Activated naive CD8-positive, alpha-beta T cell treated with anti-CD3 and anti-CD28 coated beads, Interleukin-2, amount 10 ng/mL, durations not matched to agents 7 days and 5 days (primary cell): Measurements from ENCODE around the gene MFSD8. TPM values are rescaled to one million over a fixed set of nuclear protein-coding genes. Genes with fewer than 3 reads are reported as not detected.
"Not testable (repeated sequence)": the region's sequence is repeated elsewhere in the genome, so short reads cannot be mapped to it uniquely, and the experiment has no call there.

ENCODE experiments used
- ATAC-seq: fragments of 150-1000 bp; cut with Tn5 transposase; one replicate; pipeline ENCODE4 v1.10.0; 2021; ENCODE audit warnings: low read depth, moderate library complexity
- POLR2A ChIA-PET: fragments of 350-600 bp; sonication (Branson Sonifier 250); formaldehyde crosslinking; loops from one replicate; lab custom pipeline; 2021; ENCODE audit warnings: antibody characterized with exemption; lab: Charles Lee
- DNase-seq: peaks from one replicate; pipeline ENCODE4 v3.0.0; 2021
- H3K27ac Mint-ChIP-seq: one replicate; pipeline ENCODE4 v1.8.0; 2022; ENCODE audit warnings: mild to moderate bottlenecking, mixed read lengths
- H3K27me3 Mint-ChIP-seq: one replicate; pipeline ENCODE4 v1.8.0; 2022; ENCODE audit warnings: mild to moderate bottlenecking, moderate library complexity, mixed read lengths
- H3K36me3 Mint-ChIP-seq: one replicate; pipeline ENCODE4 v1.8.0; 2021; ENCODE audit warnings: mild to moderate bottlenecking, mixed read lengths
- H3K4me1 Mint-ChIP-seq: one replicate; pipeline ENCODE4 v1.8.0; 2021; ENCODE audit warnings: mixed read lengths
- H3K4me3 Mint-ChIP-seq: one replicate; pipeline ENCODE4 v1.8.0; 2022; ENCODE audit warnings: mild to moderate bottlenecking, moderate library complexity, mixed read lengths
- H3K9me3 Mint-ChIP-seq: one replicate; pipeline ENCODE4 v1.8.0; 2021; ENCODE audit warnings: mixed read lengths
- total RNA-seq, 2 experiments: library from RNA; stranded (reverse); gene quantifications; one replicate each; pipeline ENCODE4 v1.2.3, GENCODE V29; 2021

MFSD8 gene
- total RNA-seq, 2 experiments from 2014 or later, result 27.4 to 28.5 TPM

DNA sequence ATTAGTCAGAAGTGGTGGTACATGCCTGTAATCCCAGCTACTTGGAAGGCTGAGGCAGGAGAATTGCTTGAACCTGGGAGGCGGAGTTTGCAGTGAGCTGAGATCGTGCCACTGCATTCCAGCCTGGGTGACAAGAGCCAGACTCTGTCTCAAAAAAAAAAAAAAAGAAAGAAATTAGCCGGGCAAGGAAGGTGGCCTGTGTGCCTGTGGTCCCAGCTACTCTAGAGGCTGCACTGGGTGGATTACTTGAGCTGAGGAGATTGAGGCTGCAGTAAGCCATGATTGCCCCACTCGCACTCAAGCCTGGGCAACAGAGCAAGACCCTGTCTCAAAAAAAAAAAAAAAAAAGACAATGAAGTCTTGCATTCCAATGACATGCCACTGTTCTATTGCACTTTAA, 6.0 kb upstream of the MFSD8 start:
- H3K36me3 Mint-ChIP-seq, result peaks cover 25% of the 10 kb centered on the region
- not testable (repeated sequence) for H3K27ac Mint-ChIP-seq

DNA sequence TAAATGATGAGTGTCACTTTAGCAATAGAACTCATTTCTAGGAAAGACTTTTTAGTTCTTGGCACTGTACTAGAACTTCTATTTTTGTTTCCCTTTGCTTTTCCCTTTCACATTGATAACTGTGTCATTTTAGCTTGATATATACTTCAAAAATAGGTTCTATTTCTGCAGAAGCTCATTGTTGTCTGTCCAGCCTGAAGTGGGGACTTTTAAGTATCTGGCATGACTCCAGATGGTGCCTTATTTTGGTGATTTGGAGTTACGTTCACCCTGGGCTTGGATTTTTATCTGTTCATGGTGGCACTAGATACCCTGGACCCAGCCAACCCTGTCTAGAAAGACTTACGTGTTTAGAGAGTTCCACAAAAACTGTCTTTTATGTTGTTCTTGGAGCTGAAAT, 3.6 kb upstream of the MFSD8 start:
- POLR2A ChIA-PET, result interaction anchor here (6.3 kb wide), 1 partner anchor 87 kb away, joined by 56 read pairs; the partner anchor contains the start of gene PLK4
- Mint-ChIP-seq H3K4me3 (no peak overlapping the region), H3K27ac (no peak overlapping the region)

More for the DNA sequence above, 6.0 kb upstream of the MFSD8 start:
- ATAC-seq, POLR2A ChIA-PET, H3K9me3 Mint-ChIP-seq, H3K4me3 Mint-ChIP-seq, DNase-seq, H3K27me3 Mint-ChIP-seq: not testable (repeated sequence)
- H3K4me1 Mint-ChIP-seq, result peaks cover 22% of the 10 kb centered on the region

DNA sequence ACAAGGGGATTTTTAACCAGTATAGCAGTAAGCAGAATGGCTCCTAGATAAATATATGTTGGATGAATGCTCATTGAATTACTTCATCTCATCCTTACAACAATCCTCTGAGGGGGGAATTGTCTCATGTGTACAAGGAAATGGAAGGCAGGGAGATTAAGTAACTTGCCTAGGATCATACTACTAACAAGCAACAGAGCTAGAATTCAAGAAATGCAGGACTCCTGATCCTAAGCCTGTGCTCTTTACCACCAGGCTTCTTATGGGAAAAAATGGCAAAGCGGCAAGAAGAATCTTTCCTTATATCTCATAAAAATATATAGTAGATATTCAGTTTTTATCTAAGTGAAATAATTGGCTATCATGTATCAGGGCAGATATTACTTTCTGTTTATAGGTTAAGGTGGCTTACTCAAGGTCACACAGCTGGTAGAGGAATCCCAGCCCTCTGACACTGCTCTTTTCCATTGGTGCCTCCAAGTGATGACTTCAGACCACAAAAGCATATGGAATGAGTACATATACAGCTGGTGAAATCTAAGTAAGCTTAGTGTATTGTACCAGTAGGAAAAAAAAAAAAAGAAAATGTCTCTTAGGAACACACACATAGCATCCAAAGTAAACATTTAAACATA, 2.3 kb upstream of the MFSD8 start:
- Mint-ChIP-seq H3K9me3 (no peaks in the 10 kb centered on the region), H3K4me1 (peaks cover 32% of the 10 kb centered on the region), H3K27ac (peak overlapping the region; percentile 34), H3K36me3 (peaks cover 11% of the 10 kb centered on the region), H3K4me3 (peak overlapping the region; percentile 61), H3K27me3 (no peaks in the 10 kb centered on the region)
- POLR2A ChIA-PET, result interaction anchor here (0.7 to 6.3 kb wide), 2 partner anchors 15 to 86 kb away, joined by 3 to 56 read pairs; partner anchors contain the start of gene PLK4
- DNase-seq (no peak), ATAC-seq (no peak)

More for the DNA sequence above, 3.6 kb upstream of the MFSD8 start:
- Mint-ChIP-seq H3K4me1 (peaks cover 21% of the 10 kb centered on the region), H3K9me3 (no peaks in the 10 kb centered on the region), H3K27me3 (no peaks in the 10 kb centered on the region), H3K36me3 (peaks cover 14% of the 10 kb centered on the region)
- DNase-seq, result no peak
- ATAC-seq, result no peak

DNA sequence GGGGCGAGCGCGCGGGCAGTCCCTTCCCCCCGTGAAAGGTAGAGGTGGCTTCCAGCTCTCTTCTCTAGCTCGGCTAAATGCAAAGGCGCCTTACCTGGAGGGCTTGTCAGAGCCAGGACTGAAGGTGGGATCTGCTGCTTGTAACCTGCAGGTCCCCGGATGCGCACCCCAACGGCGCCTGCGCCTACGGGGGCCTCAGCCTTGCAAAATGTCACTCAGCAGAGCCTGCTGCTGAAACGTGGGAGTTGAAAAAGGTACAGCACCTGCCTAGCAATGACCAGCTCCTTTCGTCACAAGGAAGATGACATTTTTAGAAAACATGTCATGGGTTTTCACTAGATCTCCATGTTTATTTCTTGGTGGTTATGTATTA, 816 bp upstream of the MFSD8 start:
- peak overlapping the region; percentile 95 for H3K27ac Mint-ChIP-seq
- peak; percentile 74 for DNase-seq
- H3K27me3 Mint-ChIP-seq, result no peaks in the 10 kb centered on the region
- peak; percentile 24 for ATAC-seq
- H3K36me3 Mint-ChIP-seq, result peaks cover 10% of the 10 kb centered on the region
- H3K4me1 Mint-ChIP-seq, result peaks cover 29% of the 10 kb centered on the region
- peak overlapping the region; percentile 93 for H3K4me3 Mint-ChIP-seq
- no peaks in the 10 kb centered on the region for H3K9me3 Mint-ChIP-seq
- POLR2A ChIA-PET, result interaction anchor here (0.6 to 6.3 kb wide), 13 partner anchors 8 to 1130 kb away, joined by 3 to 56 read pairs (median 6); partner anchors contain the start of genes C4orf33, JADE1, LARP1B and PGRMC2

DNA sequence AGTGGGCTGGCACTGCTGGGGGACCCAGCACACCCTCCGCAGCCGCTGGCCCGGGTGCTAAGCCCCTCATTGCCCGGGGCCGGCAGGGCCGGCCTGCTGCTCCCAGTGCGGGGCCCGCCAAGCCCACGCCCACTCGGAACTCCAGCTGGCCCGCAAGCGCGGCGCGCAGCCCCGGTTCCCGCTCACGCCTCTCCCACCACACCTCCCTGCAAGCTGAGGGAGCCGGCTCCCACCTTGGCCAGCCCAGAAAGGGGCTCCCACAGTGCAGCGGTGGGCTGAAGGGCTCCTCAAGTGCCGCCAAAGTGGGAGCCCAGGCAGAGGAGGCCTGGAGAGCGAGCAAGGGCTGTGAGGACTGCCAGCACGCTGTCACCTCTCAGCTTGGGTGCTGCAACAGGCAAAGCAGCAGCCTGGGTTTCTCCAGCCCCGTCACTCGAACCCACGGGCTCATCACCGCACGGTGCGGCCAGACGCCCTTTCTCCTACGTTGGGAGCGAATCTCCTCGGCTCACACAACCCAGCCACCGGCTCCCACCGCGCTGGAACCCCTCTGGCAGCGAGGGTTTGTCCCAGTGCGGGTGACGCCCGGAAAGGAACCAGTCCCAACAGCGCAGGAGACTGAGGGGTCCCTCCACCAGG, 429 bp downstream of the MFSD8 start:
- POLR2A ChIA-PET, result interaction anchor here (0.6 to 6.3 kb wide), 10 partner anchors 10 to 1129 kb away, joined by 3 to 56 read pairs (median 6); partner anchors contain the start of genes JADE1, LARP1B, PGRMC2 and PLK4
- Mint-ChIP-seq H3K36me3 (peaks cover 10% of the 10 kb centered on the region), H3K4me3 (peak overlapping the region; percentile 93), H3K4me1 (peaks cover 29% of the 10 kb centered on the region), H3K27ac (peak overlapping the region; percentile 95)
- not testable (repeated sequence) for H3K27me3 Mint-ChIP-seq, H3K9me3 Mint-ChIP-seq, DNase-seq
- peak; percentile 5 for ATAC-seq

DNA sequence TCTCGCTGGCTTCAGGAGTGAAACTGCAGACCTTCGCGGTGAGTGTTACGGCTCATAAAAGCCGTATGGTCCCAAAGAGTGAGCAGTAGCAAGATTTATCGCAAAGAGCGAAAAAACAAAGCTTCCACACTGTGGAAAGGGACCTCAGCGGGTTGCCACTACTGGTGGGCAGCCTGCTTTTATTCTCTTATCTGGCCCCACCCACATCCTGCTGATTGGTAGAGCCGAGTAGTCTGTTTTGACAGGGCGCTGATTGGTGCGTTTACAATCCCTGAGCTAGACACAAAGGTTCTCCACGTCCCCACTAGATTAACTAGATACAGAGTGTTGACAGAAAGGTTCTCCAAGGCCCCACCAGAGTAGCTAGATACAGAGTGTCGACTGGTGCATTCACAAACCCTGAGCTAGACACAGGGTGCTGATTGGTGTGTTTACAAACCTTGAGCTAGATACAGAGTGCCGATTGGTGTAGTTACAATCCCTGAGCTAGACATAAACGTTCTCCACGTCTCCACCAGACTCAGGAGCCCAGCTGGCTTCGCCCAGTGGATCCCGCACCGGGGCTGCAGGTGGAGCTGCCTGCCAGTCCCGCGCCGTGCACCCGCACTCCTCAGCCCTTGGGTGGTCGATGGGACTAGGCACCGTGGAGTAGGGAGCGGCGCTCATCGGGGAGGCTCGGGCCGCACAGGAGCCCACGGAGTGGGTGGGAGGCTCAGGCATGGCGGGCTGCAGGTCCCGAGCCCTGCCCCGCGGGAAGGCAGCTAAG, 1.2 kb downstream of the MFSD8 start:
- H3K27me3 Mint-ChIP-seq, DNase-seq, H3K9me3 Mint-ChIP-seq, ATAC-seq: not testable (repeated sequence)
- POLR2A ChIA-PET, result interaction anchor here (0.6 to 6.3 kb wide), 5 partner anchors 74 to 323 kb away, joined by 3 to 56 read pairs (median 5); partner anchors contain the start of genes PGRMC2 and PLK4
- Mint-ChIP-seq H3K27ac (peak overlapping the region; percentile 42), H3K36me3 (peaks cover 10% of the 10 kb centered on the region), H3K4me1 (peaks cover 30% of the 10 kb centered on the region), H3K4me3 (peak overlapping the region; percentile 78)

GRCh38 chr4:127959794-127960193, 5.2 kb downstream of the MFSD8 start:
- no peak for DNase-seq
- no peak overlapping the region for H3K4me3 Mint-ChIP-seq
- peaks cover 18% of the 10 kb centered on the region for H3K4me1 Mint-ChIP-seq
- ATAC-seq, result no peak
- H3K36me3 Mint-ChIP-seq, result peaks cover 6% of the 10 kb centered on the region
- POLR2A ChIA-PET, result no interaction called here
- H3K27ac Mint-ChIP-seq, result no peak overlapping the region
- no peaks in the 10 kb centered on the region for H3K9me3 Mint-ChIP-seq
- H3K27me3 Mint-ChIP-seq, result no peaks in the 10 kb centered on the region

GRCh38 chr4:127957105-127957504, 7.9 kb downstream of the MFSD8 start:
- no peak overlapping the region for H3K27ac Mint-ChIP-seq
- peaks cover 4% of the 10 kb centered on the region for H3K4me1 Mint-ChIP-seq
- H3K27me3 Mint-ChIP-seq, result no peaks in the 10 kb centered on the region
- H3K4me3 Mint-ChIP-seq, result no peak overlapping the region
- H3K36me3 Mint-ChIP-seq, result peaks cover 5% of the 10 kb centered on the region
- DNase-seq (no peak), ATAC-seq (no peak)
- POLR2A ChIA-PET, result no interaction called here
- no peaks in the 10 kb centered on the region for H3K9me3 Mint-ChIP-seq

DNA sequence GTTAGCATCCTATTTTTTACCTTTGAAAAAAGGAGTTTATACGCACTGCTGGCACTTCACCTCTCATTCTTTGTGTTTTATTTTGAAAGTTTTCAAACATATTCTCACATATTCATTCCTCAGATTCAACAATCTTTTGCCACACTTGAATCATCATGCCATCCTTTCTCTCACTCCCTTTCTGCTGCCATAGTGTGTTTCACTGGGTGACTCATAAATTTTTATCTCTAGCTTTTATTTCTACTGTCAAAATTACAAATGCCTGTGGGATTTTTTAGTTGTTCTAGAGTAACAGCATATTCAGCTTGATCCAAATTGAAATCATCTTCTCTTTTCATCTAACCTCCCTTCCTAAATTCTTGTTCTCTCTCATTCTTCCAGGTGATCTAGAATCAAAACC, 28.0 kb downstream of the MFSD8 start:
- POLR2A ChIA-PET, result interaction anchor here (0.6 kb wide), 1 partner anchor 808 kb away, joined by 3 read pairs; no protein-coding TSS in a partner anchor
- peaks cover 10% of the 10 kb centered on the region for H3K36me3 Mint-ChIP-seq
- no peak overlapping the region for H3K4me3 Mint-ChIP-seq
- H3K9me3 Mint-ChIP-seq, result no peaks in the 10 kb centered on the region
- H3K4me1 Mint-ChIP-seq, result no peaks in the 10 kb centered on the region
- no peak for DNase-seq
- H3K27ac Mint-ChIP-seq, result no peak overlapping the region
- H3K27me3 Mint-ChIP-seq, result no peaks in the 10 kb centered on the region
- no peak for ATAC-seq

- H3K4me1 Mint-ChIP-seq, H3K36me3 Mint-ChIP-seq, DNase-seq, H3K4me3 Mint-ChIP-seq, POLR2A ChIA-PET, H3K27me3 Mint-ChIP-seq, H3K27ac Mint-ChIP-seq, ATAC-seq, H3K9me3 Mint-ChIP-seq: not testable (repeated sequence)
Measured at GRCh38 chr4:127931836-127932235, 33.1 kb downstream of the MFSD8 start.

DNA sequence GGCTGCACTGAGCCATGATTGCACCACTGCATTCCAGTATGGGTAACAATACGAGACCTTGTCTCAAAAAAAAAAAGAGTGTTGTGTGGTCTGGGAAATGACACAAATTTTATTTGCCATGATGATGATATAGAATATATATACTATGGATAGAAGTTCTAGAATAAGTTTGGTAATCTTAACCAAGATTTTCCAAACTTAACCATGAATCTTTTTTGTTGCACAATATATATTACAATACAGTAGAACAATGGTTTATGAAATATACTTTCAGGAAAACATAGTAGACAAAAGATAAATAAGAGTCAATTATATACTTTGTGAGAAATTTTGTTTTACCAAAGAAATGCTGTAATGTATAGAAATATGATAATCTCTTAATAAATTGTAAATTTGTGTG, 34.8 kb downstream of the MFSD8 start:
- no peak for DNase-seq
- POLR2A ChIA-PET, result interaction anchor here (0.6 kb wide), 1 partner anchor 272 kb away, joined by 3 read pairs; no protein-coding TSS in a partner anchor

DNA sequence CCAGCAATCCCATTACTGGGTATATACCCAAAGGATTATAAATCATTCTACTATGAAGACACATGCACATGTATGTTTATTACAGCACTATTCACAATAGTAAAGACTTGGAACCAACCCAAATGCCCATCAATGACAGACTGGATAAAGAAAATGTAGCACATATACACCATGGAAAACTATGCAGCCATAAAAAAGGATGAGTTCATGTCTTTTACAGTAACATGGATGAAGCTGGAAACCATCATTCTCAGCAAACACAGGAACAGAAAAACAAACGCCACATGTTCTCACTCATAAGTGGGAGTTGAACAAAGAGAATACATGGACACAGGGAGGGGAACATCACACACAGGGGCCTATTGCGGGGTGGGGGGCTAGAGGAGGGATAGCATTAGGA, 39.3 kb downstream of the MFSD8 start:
- not testable (repeated sequence) for H3K27ac Mint-ChIP-seq, ATAC-seq, H3K27me3 Mint-ChIP-seq, H3K4me1 Mint-ChIP-seq, DNase-seq, H3K4me3 Mint-ChIP-seq, H3K9me3 Mint-ChIP-seq
- peaks cover 40% of the 10 kb centered on the region for H3K36me3 Mint-ChIP-seq
- POLR2A ChIA-PET, result interaction anchor here (0.6 kb wide), 1 partner anchor 884 kb away, joined by 4 read pairs; no protein-coding TSS in a partner anchor

More for the DNA sequence above, 34.8 kb downstream of the MFSD8 start:
- H3K36me3 Mint-ChIP-seq, result peaks cover 19% of the 10 kb centered on the region
- no peak for ATAC-seq
- no peaks in the 10 kb centered on the region for H3K4me1 Mint-ChIP-seq
- no peak overlapping the region for H3K27ac Mint-ChIP-seq
- no peak overlapping the region for H3K4me3 Mint-ChIP-seq
- H3K9me3 Mint-ChIP-seq, result peaks cover 4% of the 10 kb centered on the region
- H3K27me3 Mint-ChIP-seq, result no peaks in the 10 kb centered on the region

DNA sequence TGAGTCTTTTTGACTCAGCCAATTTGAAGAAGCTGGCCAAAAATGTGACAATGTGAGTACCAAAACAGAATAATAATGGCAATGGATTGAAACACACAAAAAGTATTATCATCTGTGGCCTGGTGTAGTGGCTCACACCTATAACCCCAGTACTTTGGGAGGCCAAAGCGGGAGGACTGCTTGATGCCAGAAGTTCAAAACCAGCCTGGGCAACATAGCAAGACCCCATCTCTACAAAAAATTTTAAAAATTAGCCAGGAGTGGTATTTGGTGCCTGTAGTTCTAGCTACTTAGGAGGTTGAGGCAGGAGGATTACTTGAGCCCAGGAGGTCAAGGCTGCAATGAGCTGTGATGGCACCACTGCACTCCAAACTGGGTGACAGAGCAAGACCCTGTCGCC, 42.7 kb downstream of the MFSD8 start:
- H3K27me3 Mint-ChIP-seq, result no peaks in the 10 kb centered on the region
- H3K9me3 Mint-ChIP-seq, result peaks cover 4% of the 10 kb centered on the region
- no peak overlapping the region for H3K4me3 Mint-ChIP-seq
- DNase-seq (no peak), ATAC-seq (no peak)
- H3K27ac Mint-ChIP-seq, result no peak overlapping the region
- no peaks in the 10 kb centered on the region for H3K4me1 Mint-ChIP-seq
- H3K36me3 Mint-ChIP-seq, result peaks cover 39% of the 10 kb centered on the region
- POLR2A ChIA-PET, result interaction anchor here (0.7 kb wide), 1 partner anchor 95 kb away, joined by 3 read pairs; no protein-coding TSS in a partner anchor
